Measurements from ENCODE around the gene RNF38. TPM values are rescaled to one million over a fixed set of nuclear protein-coding genes. Genes with fewer than 3 reads are reported as not detected.
"Not testable (repeated sequence)": the region's sequence is repeated elsewhere in the genome, so short reads cannot be mapped to it uniquely, and the experiment has no call there.

Gene RNF38
- total RNA-seq, 1 experiment from 2014 or later: 60.2 TPM

DNA sequence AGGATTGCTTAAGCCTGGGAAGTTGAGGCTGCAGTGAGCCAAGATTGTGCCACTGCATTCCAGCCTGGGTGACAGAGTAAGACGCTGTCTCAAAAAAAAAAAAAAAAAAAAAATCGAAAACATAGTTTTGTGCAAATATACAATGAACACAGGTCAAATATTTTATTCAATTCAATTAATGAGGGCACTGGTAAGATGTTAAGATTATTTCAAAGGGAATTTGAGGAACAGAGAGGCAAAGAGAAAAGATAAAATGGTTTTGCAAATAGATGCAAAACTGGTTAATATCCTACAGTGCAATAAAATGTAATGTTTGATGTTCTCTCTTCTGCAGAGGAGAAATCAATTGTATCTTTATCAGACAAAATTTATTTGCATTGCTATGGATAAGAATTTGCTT lies 102.3 kb downstream of the RNF38 start:
- no peak overlapping the region for H3K4ac ChIP-seq (ENCODE audit: low read depth, low read length)
- H3K27me3 ChIP-seq (ENCODE audit: insufficient read depth, low read length): no peaks in the 10 kb centered on the region
- no peak overlapping the region for H3K27ac ChIP-seq (ENCODE audit: insufficient read length, low read depth, low read length)
- no peaks in the 10 kb centered on the region for H3K27me3 Mint-ChIP-seq (ENCODE audit: low read depth)
- H3K4me3 Mint-ChIP-seq: no peak overlapping the region
- no CpG with 5 or more reads among the region's 2 CpGs for WGBS (ENCODE audit: extremely low coverage, insufficient read length, low lambda C conversion rate)
- no peak overlapping the region for H3K14ac ChIP-seq (ENCODE audit: insufficient read depth, low read length)
- no peak overlapping the region for H3K56ac ChIP-seq (ENCODE audit: insufficient read length, low read depth, low read length)
- no peak overlapping the region for H2BK20ac ChIP-seq (ENCODE audit: low read depth, low read length, poor library complexity, severe bottlenecking)
- DNase-seq: no peak
- H3K4me1 ChIP-seq (ENCODE audit: insufficient read depth, low read length): no peaks in the 10 kb centered on the region
- no peak overlapping the region for H3K9ac ChIP-seq (ENCODE audit: extremely low read depth, insufficient read length, low read length)
- no peak overlapping the region for H2BK12ac ChIP-seq (ENCODE audit: insufficient read length, low read depth, low read length)
- H3K4me2 ChIP-seq (ENCODE audit: insufficient read depth, insufficient read length, low read length): no peak overlapping the region
- no peak overlapping the region for H2BK120ac ChIP-seq (ENCODE audit: low read depth, low read length, poor library complexity, severe bottlenecking)
- H4K5ac ChIP-seq (ENCODE audit: insufficient read length, low read depth, low read length): no peak overlapping the region
- H4K91ac ChIP-seq (ENCODE audit: insufficient read length, low read depth, low read length): no peak overlapping the region
- H3K18ac ChIP-seq (ENCODE audit: insufficient read length, low read depth, low read length): no peak overlapping the region
- H3K9me3 Mint-ChIP-seq: no peaks in the 10 kb centered on the region
- H3K23ac ChIP-seq (ENCODE audit: insufficient read length, low read depth, low read length): no peak overlapping the region
- H2BK15ac ChIP-seq (ENCODE audit: low read depth, low read length): no peak overlapping the region
- no peaks in the 10 kb centered on the region for H3K9me3 ChIP-seq (ENCODE audit: control insufficient read depth, low read depth, low read length)
- no peaks in the 10 kb centered on the region for H3K79me1 ChIP-seq (ENCODE audit: insufficient read depth, low read depth, low read length, poor library complexity, severe bottlenecking)
- TF ChIP-seq CTCF (conservative IDR thresholded peaks at IDR 0.05): no peak
- H3K27ac Mint-ChIP-seq: no peak overlapping the region
- H3K79me2 ChIP-seq (ENCODE audit: insufficient read depth, low read length): no peaks in the 10 kb centered on the region
- H3K23me2 ChIP-seq (ENCODE audit: insufficient read length, low read depth, low read length, poor library complexity, severe bottlenecking): no peaks in the 10 kb centered on the region
- no peaks in the 10 kb centered on the region for H3K36me3 Mint-ChIP-seq (ENCODE audit: insufficient read depth in 1 of 3, low read depth in 3 of 3)
- H3T11ph ChIP-seq (ENCODE audit: low read length): no peak overlapping the region
- no peak overlapping the region for H2AFZ ChIP-seq (ENCODE audit: low read length)
- H4K8ac ChIP-seq (replicated peaks; ENCODE audit: insufficient read length, low read depth, low read length): no peak overlapping the region
- H2AK5ac ChIP-seq (ENCODE audit: insufficient read length, low read length): no peak overlapping the region
- no peaks in the 10 kb centered on the region for H4K20me1 ChIP-seq (ENCODE audit: control insufficient read depth, insufficient read depth, insufficient read length)
- H3K4me1 Mint-ChIP-seq: peaks cover 10 to 12% of the 10 kb centered on the region in 2 experiments
- H2BK5ac ChIP-seq (ENCODE audit: insufficient read length, low read length): no peak overlapping the region

GRCh38 chr9:36294996-36295395 lies 105.1 kb downstream of the RNF38 start:
- not testable (repeated sequence) for DNase-seq; H3K79me2 ChIP-seq (ENCODE audit: insufficient read depth, low read length); H4K8ac ChIP-seq (replicated peaks; ENCODE audit: insufficient read length, low read depth, low read length); H2BK20ac ChIP-seq (ENCODE audit: low read depth, low read length, poor library complexity, severe bottlenecking); H2BK5ac ChIP-seq (ENCODE audit: insufficient read length, low read length); H2BK15ac ChIP-seq (ENCODE audit: low read depth, low read length); H4K20me1 ChIP-seq (ENCODE audit: control insufficient read depth, insufficient read depth, insufficient read length); H3K56ac ChIP-seq (ENCODE audit: insufficient read length, low read depth, low read length); H2BK120ac ChIP-seq (ENCODE audit: low read depth, low read length, poor library complexity, severe bottlenecking); H3K4me1 ChIP-seq (ENCODE audit: insufficient read depth, low read length); H3K4me3 Mint-ChIP-seq; H3K27ac Mint-ChIP-seq; H3K27me3 ChIP-seq (ENCODE audit: insufficient read depth, low read length); H3K79me1 ChIP-seq (ENCODE audit: insufficient read depth, low read depth, low read length, poor library complexity, severe bottlenecking); H3K9ac ChIP-seq (ENCODE audit: extremely low read depth, insufficient read length, low read length); H3K23me2 ChIP-seq (ENCODE audit: insufficient read length, low read depth, low read length, poor library complexity, severe bottlenecking); H3T11ph ChIP-seq (ENCODE audit: low read length); H3K14ac ChIP-seq (ENCODE audit: insufficient read depth, low read length); H2AK5ac ChIP-seq (ENCODE audit: insufficient read length, low read length); H3K27me3 Mint-ChIP-seq (ENCODE audit: low read depth); H3K9me3 Mint-ChIP-seq; H3K4me2 ChIP-seq (ENCODE audit: insufficient read depth, insufficient read length, low read length); H3K36me3 Mint-ChIP-seq (ENCODE audit: insufficient read depth in 1 of 3, low read depth in 3 of 3); H2AFZ ChIP-seq (ENCODE audit: low read length); H2BK12ac ChIP-seq (ENCODE audit: insufficient read length, low read depth, low read length); H3K9me3 ChIP-seq (ENCODE audit: control insufficient read depth, low read depth, low read length); H4K5ac ChIP-seq (ENCODE audit: insufficient read length, low read depth, low read length); H3K27ac ChIP-seq (ENCODE audit: insufficient read length, low read depth, low read length); H4K91ac ChIP-seq (ENCODE audit: insufficient read length, low read depth, low read length); H3K18ac ChIP-seq (ENCODE audit: insufficient read length, low read depth, low read length); H3K23ac ChIP-seq (ENCODE audit: insufficient read length, low read depth, low read length); H3K4ac ChIP-seq (ENCODE audit: low read depth, low read length)
- WGBS (ENCODE audit: extremely low coverage, insufficient read length, low lambda C conversion rate): no CpG with 5 or more reads among the region's 3 CpGs
- peaks cover 14 to 20% of the 10 kb centered on the region in 2 experiments for H3K4me1 Mint-ChIP-seq
